COLO668 (cell line): Measurements from ENCODE around the gene UBXN7.
"Not testable (repeated sequence)": the region's sequence is repeated elsewhere in the genome, so short reads cannot be mapped to it uniquely, and the experiment has no call there.

Source experiments
- DNase-seq: peaks from one replicate; lab custom pipeline; 2025; ENCODE audit not compliant: unreplicated experiment; lab: John Stamatoyannopoulos, UW

The UBXN7 gene, protein sequence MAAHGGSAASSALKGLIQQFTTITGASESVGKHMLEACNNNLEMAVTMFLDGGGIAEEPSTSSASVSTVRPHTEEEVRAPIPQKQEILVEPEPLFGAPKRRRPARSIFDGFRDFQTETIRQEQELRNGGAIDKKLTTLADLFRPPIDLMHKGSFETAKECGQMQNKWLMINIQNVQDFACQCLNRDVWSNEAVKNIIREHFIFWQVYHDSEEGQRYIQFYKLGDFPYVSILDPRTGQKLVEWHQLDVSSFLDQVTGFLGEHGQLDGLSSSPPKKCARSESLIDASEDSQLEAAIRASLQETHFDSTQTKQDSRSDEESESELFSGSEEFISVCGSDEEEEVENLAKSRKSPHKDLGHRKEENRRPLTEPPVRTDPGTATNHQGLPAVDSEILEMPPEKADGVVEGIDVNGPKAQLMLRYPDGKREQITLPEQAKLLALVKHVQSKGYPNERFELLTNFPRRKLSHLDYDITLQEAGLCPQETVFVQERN

DNA sequence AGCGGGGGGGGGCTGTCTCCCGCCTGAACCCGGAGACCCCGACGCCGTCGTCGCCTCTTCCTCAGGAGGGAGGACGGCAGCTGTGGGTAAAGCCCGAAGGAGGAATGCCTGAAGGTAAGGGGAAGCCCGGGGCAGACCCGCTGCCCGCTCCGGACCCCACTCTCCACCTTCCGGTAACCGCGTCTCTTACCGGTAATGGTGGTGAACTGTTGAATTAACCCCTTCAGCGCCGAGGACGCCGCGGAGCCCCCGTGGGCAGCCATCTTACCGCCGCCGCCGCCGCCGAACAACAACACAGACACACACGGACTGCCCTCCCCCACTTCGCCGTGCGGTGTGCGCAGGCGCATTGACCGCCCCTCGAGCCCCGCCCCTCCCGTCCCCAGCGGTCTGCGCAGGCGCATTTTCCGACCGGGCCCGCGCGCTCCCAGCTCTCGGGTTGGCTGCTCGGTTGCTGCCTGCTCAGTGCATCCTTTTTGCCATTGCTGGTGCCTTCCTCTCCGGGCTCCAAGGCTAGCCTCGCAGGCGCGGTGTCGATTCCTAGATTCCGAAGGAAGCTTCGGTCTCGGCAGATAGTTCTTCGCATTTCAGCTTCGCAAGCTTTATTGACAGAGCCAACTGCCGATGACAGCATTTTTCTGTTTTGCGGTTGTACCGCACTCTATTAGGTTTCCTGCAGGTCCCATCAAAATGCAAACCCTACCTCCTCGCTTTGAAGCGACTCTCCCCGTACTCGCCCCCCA, at the start of gene UBXN7:
UBXN7 (minus strand) TSS at position 291 of the 743 bp plus-strand sequence; CDS start at position 263, 28 bp downstream.
- DNase-seq = peak; percentile 90

GRCh38 chr3:196477678-196478077, 45.5 kb upstream of the UBXN7 start:
- no peak for DNase-seq

DNA sequence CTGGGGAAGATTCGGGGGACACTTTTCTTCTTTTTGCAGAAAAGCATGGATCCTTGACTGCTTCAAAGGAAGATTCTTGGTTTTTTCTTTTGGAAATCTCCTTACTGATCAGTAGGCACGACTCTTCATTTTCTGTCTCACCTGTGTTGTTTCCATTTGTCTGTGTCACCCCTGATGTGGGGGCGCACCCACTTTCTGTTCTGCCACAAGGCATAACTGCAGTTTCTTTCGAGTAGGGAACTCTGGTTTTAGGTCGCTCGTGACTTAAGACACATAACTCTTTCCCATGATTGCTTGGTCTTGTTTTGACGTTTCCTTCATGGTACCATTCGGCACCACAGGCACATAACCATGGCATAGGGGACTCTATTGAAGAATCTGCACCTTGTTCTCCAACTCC, 40.1 kb upstream of the UBXN7 start:
- DNase-seq = no peak

- DNase-seq = no peak
Measured at GRCh38 chr3:196471551-196471950, 39.3 kb upstream of the UBXN7 start.

GRCh38 chr3:196470182-196470581, 38.0 kb upstream of the UBXN7 start:
- not testable (repeated sequence) for DNase-seq

DNA sequence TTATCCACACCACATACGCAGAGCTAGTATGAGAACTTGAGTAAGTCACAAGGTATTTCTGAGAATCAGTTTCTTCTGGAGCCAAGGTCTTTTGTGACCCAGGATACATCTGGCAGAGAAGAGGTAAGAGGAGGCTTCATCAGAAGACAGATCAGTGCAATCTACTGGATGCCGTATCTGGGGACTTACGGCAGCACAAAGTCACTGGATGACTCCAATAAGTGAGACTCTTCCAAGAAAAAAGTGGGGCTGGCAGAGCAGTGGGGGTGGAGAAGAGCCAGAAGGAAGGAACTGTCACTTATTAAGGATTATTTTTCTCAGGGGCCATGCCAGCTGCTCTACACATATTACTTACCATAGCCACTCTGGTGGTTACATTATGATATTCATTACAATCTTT, 31.6 kb upstream of the UBXN7 start:
- DNase-seq = no peak

- DNase-seq = no peak
Measured at GRCh38 chr3:196463478-196463756, 31.2 kb upstream of the UBXN7 start.

DNA sequence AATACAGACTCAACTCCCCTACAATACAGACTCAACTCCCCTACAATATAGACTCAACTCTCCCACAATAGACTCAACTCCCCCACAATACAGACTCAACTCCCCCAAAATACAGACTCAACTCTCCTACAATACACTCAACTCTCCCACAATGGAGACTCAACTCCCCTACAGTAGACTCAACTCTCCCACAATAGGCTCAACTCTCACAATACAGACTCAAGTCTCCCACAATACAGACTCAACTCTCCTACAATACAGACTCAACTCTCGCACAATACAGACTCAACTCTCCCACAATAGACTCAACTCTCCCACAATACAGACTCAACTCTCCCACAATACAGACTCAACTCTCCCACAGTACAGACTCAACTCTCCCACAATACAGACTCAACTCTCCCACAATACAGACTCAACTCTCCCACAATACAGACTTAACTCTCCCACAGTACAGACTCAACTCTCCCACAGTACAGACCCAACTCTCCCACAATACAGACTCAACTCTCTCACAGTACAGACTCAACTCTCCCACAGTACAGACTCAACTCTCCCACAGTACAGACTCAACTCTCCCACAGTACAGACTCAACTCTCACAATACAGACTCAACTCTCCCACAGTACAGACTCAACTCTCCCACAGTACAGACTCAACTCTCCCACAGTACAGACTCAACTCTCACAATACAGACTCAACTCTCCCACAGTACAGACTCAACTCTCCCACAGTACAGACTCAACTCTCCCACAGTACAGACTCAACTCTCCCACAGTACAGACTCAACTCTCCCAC, 30.7 kb upstream of the UBXN7 start:
- not testable (repeated sequence) for DNase-seq

GRCh38 chr3:196458063-196458462, 25.8 kb upstream of the UBXN7 start:
- DNase-seq = no peak

DNA sequence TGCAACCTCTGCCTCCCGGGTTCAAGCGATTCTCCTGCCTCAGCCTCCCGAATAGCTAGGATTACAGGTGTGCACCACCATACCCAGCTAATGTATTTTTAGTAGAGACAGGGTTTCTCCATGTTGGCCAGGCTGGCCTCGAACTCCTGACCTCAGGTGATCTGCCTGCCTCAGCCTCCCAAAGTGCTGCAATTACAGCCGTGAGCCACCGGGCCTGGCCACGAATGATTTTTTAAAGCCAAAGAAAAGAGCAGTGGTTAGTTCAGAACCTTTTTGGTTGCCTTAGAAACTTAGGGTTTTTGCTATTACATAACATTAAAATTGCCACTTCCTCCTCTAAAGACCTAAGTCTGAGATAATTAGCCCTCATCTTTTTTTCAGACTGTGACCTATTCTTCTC, 25.2 kb upstream of the UBXN7 start:
- DNase-seq = not testable (repeated sequence)

DNA sequence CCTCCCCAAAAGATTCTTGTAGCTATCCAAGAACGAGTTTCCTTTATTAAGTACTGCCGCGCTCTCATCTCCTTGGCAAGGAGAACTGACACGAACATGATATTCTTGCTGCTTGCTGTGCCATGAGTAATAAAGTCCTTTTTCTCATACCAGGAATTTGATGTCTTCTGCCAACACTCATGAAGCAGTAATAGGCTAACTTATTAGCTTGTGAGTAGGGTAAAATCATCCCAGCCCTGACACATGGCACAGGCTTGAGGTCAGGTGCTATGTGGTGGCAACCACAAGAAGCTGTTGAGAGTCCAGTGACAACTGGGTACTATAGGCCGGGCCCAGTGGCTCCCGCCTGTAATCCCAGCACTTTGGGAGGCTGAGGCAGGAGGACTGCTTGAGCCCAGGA, 22.7 kb upstream of the UBXN7 start:
- DNase-seq = no peak

GRCh38 chr3:196445391-196445790, 13.2 kb upstream of the UBXN7 start:
- DNase-seq = not testable (repeated sequence)

- no peak for DNase-seq
Measured at GRCh38 chr3:196444500-196444894, 12.3 kb upstream of the UBXN7 start.

DNA sequence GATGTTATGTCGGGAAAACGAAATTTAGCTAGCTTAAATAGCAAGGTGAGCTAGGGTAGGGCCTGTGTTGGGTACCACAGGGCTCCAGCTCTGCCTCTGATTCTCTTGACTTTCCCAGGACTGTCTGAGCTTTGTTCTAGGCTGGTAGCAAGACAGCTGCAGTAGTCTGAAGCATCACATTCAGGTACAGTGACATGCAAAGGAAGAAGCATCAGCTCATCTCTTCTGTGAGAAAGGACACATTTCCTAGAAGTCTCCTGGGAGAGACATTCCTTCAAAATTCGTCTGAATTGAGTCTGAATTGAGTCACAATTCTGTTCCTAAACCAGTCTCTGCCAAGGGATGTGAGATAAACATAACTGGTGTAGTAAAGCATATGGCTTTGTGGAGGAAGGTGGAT, 8.5 kb upstream of the UBXN7 start:
- DNase-seq = no peak

GRCh38 chr3:196440041-196440537, 7.9 kb upstream of the UBXN7 start:
- no peak for DNase-seq

GRCh38 chr3:196431181-196432136, 768 bp downstream of the UBXN7 start:
- peak; percentile 12 for DNase-seq

DNA sequence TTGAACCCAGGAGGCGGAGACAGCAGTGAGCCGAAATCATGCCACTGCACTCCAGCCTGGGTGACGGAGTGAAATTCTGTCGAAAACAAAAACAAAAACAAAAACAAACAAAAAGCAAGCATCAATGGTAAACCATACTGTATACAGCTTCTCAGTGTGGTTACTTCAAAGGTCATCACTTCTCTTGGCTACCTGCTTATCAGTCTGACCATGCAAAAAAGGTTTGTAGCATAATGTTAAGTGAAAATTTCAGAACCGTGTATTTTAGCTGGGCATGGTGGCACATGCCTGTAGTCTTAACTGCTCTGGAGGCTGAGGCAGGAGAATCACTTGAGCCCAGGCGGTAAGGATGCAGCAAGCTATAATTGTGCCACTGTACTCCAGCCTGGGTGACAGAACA, 4.2 kb downstream of the UBXN7 start:
- no peak for DNase-seq

DNA sequence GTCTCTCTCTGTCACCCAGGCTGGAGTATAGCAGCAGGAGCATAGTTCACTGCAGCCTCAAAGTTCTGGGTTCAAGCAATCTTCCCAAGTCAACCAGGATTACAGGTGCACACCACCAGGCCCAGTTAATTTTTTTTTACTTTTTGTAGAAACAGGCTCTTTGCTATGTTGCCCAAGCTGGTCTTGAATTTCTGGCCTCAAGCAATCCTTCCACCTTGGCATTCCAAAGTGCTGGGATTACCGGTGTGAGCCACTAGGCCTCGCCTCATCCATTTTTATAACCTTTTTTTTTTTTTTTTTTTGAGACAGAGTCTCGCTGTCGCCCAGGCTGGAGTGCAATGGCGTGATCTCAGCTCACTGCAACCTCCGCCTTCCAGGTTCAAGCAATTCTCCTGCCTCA, 7.8 kb downstream of the UBXN7 start:
- DNase-seq = not testable (repeated sequence)

- DNase-seq = peak; percentile 85
Measured at GRCh38 chr3:196423044-196423781, 9.0 kb downstream of the UBXN7 start.
